Measurements from ENCODE around the gene ZNF326. TPM values are rescaled to one million over a fixed set of nuclear protein-coding genes. Genes with fewer than 3 reads are reported as not detected.

ZNF326 gene
- total and polyA plus RNA-seq, 10 of the 15 experiments (the other 5 are each of a cell fraction or from before 2014, with no cell fraction given), result 7.1 to 29.4 (median 21.9) TPM

GRCh38 chr1:89962742-89963075, 32.2 kb upstream of the ZNF326 start:
- in situ Hi-C loops (cut with MboI) (no loop called here), intact Hi-C loops (cut with micrococcal nuclease; ENCODE audit: unreplicated experiment) (no loop called here)
- peaks cover 10% of the 10 kb centered on the region; the same call in 1 of the 2 replicates for H3K4me1 ChIP-seq (ENCODE audit: control insufficient read depth, insufficient read depth, low read length)
- no peak for DNase-seq (ENCODE audit: low read depth, low spot score)
- ChIA-PET CTCF (interaction anchor here (0.6 to 1.4 kb wide), 4 partner anchors 9 to 158 kb away, joined by 3 to 5 read pairs (median 4); no protein-coding TSS in a partner anchor), SMC1A (ENCODE audit: uncharacterized antibody, unreplicated experiment) (interaction anchor here (0.6 to 1.9 kb wide), 5 partner anchors 9 to 195 kb away, joined by 3 to 5 read pairs (median 4); no protein-coding TSS in a partner anchor), POLR2A (interaction anchor here (1.1 kb wide), 1 partner anchor 10 kb away, joined by 5 read pairs; no protein-coding TSS in a partner anchor), RAD21 (ENCODE audit: unreplicated experiment) (no interaction called here)
- WGBS (ENCODE audit: insufficient coverage, insufficient replicate concordance, low lambda C conversion rate, missing lambda C conversion rate), result 91% methylated on average over 1 of the region's 1 CpG
- no peak for FAIRE-seq
- peaks cover 4% of the 10 kb centered on the region; the same call in 2 of the 3 replicates for H3K9me3 ChIP-seq (replicated peaks; ENCODE audit: control insufficient read depth, insufficient read depth, low read length)
- no peak overlapping the region for H3K4me2 ChIP-seq (ENCODE audit: control insufficient read depth, insufficient read depth)
- H3K27me3 ChIP-seq (replicated peaks in 1 of 2; ENCODE audit: control insufficient read depth in 2 of 2, insufficient read depth in 2 of 2, low read length in 1 of 2), result no peaks in the 10 kb centered on the region
- no TSS peak for BruUV-seq (replicated peaks)
- no peak overlapping the region for H3K4me3 ChIP-seq
- ATAC-seq, result no peak
- no peak overlapping the region for H3K27ac ChIP-seq (ENCODE audit: control insufficient read depth, insufficient read depth)
- no peaks in the 10 kb centered on the region for H4K20me1 ChIP-seq (ENCODE audit: control insufficient read depth, insufficient read depth)
- H3K79me2 ChIP-seq (ENCODE audit: control insufficient read depth, insufficient read depth, low read length), result no peaks in the 10 kb centered on the region
- TF ChIP-seq ELK1 (IDR thresholded peaks at IDR 0.05; ENCODE audit: low read depth, low read length) (no peak), E4F1 (IDR thresholded peaks at IDR 0.05; ENCODE audit: borderline replicate concordance, partially characterized antibody) (no peak), ZNF207 (IDR thresholded peaks at IDR 0.05; ENCODE audit: borderline replicate concordance) (no peak), CHD2 (IDR thresholded peaks at IDR 0.05; ENCODE audit: borderline replicate concordance, low read depth, low read length) (no peak), JUND (IDR thresholded peaks at IDR 0.05; ENCODE audit: low read depth, low read length) (no peak), BCL3 (IDR thresholded peaks at IDR 0.05; ENCODE audit: borderline replicate concordance, insufficient read depth, low read depth, low read length, poor library complexity, severe bottlenecking) (no peak), DPF2 (IDR thresholded peaks at IDR 0.05) (no peak), ESRRA (IDR thresholded peaks at IDR 0.05; ENCODE audit: low read length) (no peak), CHD4 (IDR thresholded peaks at IDR 0.05) (no peak), ZBTB11 (CRISPR knock-in tag; IDR thresholded peaks at IDR 0.05) (no peak), SUZ12 (IDR thresholded peaks at IDR 0.05; ENCODE audit: unreplicated experiment) (no peak), E2F4 (IDR thresholded peaks at IDR 0.05; ENCODE audit: low read depth, low read length) (no peak), FOXK2 (IDR thresholded peaks at IDR 0.05) (no peak)
- no peak overlapping the region for H2AFZ ChIP-seq (ENCODE audit: control insufficient read depth, low read depth, low read length)
- H3K9ac ChIP-seq (ENCODE audit: control insufficient read depth, insufficient read depth, low read length), result no peak overlapping the region
- H3K36me3 ChIP-seq (ENCODE audit: control insufficient read depth in 2 of 2, insufficient read depth in 2 of 2, low read length in 1 of 2), result no peaks in the 10 kb centered on the region
